Tibial nerve (tissue), 4 donors: ENCODE measurements around the gene PRKCH.

Experiments
- EP300 ChIP-seq, 2 donors: sonication (generic); formaldehyde crosslinking; IDR thresholded peaks; one replicate each; pipeline ENCODE4 v1.6.1; 2017; ENCODE audit warnings: antibody characterized with exemption in 2 of 2, mild to moderate bottlenecking in 1 of 2
- POLR2A ChIP-seq, 2 donors: fragments of 450-650 bp; IDR thresholded peaks; one replicate each; pipeline ENCODE4 v1.6.1; 2017; ENCODE audit warnings: antibody characterized with exemption in 2 of 2, mild to moderate bottlenecking in 2 of 2, moderate library complexity in 2 of 2
- TF ChIP-seq, protein P1 (sequence below), 5 experiments: fragments of 200-600 bp in 3 of 5; fragments of 450-650 bp in 2 of 5; sonication (generic) in 3 of 5; IDR thresholded peaks; one replicate each; pipeline ENCODE4 v1.5.1; 2016 to 2019; ENCODE audit warnings: antibody characterized with exemption in 5 of 5, mild to moderate bottlenecking in 3 of 5, moderate library complexity in 2 of 5

DNA sequence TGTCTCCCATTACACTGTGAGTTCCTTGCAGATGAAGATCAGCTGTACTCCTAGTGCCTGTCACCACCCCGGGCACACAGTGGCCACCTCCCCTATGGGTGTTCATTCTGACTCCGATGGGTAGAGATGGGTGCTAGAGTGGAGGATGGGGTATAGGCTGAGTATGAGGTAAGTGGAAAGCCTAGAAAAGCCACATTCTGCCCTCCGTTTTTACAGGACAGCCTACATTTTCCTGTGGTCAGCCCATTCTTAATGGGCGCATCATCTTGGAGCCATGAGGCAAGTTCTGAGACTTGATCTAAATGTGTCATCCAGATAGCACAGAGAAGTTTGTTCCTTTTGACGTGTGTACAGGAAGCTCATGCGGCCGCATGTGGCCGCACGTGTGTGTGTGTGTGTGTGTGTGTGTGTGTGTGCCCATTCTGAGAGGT lies 207.2 kb downstream of the PRKCH start:
- TF ChIP-seq, protein P1, sequence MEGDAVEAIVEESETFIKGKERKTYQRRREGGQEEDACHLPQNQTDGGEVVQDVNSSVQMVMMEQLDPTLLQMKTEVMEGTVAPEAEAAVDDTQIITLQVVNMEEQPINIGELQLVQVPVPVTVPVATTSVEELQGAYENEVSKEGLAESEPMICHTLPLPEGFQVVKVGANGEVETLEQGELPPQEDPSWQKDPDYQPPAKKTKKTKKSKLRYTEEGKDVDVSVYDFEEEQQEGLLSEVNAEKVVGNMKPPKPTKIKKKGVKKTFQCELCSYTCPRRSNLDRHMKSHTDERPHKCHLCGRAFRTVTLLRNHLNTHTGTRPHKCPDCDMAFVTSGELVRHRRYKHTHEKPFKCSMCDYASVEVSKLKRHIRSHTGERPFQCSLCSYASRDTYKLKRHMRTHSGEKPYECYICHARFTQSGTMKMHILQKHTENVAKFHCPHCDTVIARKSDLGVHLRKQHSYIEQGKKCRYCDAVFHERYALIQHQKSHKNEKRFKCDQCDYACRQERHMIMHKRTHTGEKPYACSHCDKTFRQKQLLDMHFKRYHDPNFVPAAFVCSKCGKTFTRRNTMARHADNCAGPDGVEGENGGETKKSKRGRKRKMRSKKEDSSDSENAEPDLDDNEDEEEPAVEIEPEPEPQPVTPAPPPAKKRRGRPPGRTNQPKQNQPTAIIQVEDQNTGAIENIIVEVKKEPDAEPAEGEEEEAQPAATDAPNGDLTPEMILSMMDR (IDR thresholded peaks at IDR 0.05), result no peak
- TF ChIP-seq EP300 (IDR thresholded peaks at IDR 0.05) (no peak), POLR2A (IDR thresholded peaks at IDR 0.05) (no peak)
